GM13977 (cell line): ENCODE measurements around the gene FHIT.

Experiments
- DNase-seq: peaks from one replicate; pipeline ENCODE4 v3.0.0; 2012; ENCODE audit warnings: low spot score
- CTCF ChIP-seq: IDR thresholded peaks from 2 replicates; pipeline ENCODE4 v1.5.1; 2012; ENCODE audit warnings: mild to moderate bottlenecking, control low read depth; ENCODE audit not compliant: insufficient read depth; ENCODE audit errors: extremely low read depth, missing control alignments
- in situ Hi-C: fragments of 300-500 bp; cut with MboI; formaldehyde crosslinking; loops from one replicate; pipeline ENCODE4 v1.12.0; 2022; ENCODE audit warnings: low sequenced_read_pairs, low pct_unique_long_range_greater_than_20kb, mixed read lengths, inconsistent platforms; ENCODE audit not compliant: unreplicated experiment

Gene FHIT

GRCh38 chr3:60045686-60046085 is 1205.6 kb downstream of the FHIT start:
- TF ChIP-seq CTCF = no peak
- DNase-seq = no peak
- in situ Hi-C loops = no loop called here

GRCh38 chr3:60036803-60037202 is 1214.4 kb downstream of the FHIT start:
- in situ Hi-C loops = no loop called here
- DNase-seq = no peak
- no peak for TF ChIP-seq CTCF

DNA sequence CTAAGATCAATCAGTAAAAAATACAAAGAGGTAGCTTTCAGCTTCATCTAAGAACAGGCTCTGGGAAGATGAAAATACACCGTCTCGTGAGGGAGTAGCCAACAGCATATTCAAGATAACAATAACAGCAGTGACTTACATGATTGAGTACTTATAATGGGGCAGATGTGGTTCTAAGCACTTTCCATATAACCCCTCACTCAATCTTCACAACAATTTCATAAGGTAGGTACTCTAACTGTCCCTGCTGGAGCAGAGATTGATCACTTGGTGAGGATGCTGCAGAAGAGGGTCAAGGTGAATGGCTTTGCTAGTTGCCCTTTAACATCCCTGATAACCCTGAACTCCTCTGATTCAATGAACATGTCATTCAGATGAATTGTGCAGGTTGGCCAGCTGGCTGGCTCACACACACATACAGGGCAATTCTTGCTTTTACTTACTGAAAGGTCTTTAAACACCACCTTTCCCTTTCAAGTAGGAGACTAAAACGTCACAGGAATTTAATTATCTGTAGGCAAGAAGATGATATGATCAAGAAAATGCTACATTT is 1217.3 kb downstream of the FHIT start:
- in situ Hi-C loops = no loop called here
- TF ChIP-seq CTCF = no peak
- no peak for DNase-seq

GRCh38 chr3:60030982-60031381 is 1220.3 kb downstream of the FHIT start:
- DNase-seq = no peak
- in situ Hi-C loops = no loop called here
- no peak for TF ChIP-seq CTCF

DNA sequence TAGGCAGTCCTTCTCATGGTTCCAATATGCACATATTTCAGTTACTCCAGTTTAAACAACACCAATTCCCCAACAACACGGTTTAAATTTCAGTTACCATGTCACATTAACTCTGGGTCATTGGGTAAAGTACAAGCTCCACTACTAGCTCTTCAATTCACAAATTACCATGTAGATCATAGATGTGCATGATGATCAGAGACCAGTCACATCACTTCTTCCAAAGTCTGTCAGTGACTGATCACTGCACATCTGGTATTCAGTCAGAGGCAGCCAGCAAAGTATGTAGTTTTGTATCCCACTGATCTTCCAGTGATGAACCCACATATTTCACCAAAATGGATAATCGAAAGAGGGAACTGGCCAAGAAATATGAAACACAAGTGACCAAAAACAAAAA is 1223.0 kb downstream of the FHIT start:
- TF ChIP-seq CTCF = no peak
- in situ Hi-C loops = no loop called here

GRCh38 chr3:60027335-60027734 is 1223.9 kb downstream of the FHIT start:
- in situ Hi-C loops = no loop called here
- no peak for DNase-seq
- no peak for TF ChIP-seq CTCF

More for the DNA sequence above, 1223.0 kb downstream of the FHIT start:
- no peak for DNase-seq
